HG03378 (cell line): ENCODE measurements around the gene CACNG8.

Experiments
- ATAC-seq: cut with Tn5 transposase; IDR thresholded peaks from one replicate; pipeline ENCODE4 v1.9.1; 2021; ENCODE audit warnings: mild to moderate bottlenecking, moderate library complexity; ENCODE audit not compliant: unreplicated experiment

CACNG8 gene

DNA sequence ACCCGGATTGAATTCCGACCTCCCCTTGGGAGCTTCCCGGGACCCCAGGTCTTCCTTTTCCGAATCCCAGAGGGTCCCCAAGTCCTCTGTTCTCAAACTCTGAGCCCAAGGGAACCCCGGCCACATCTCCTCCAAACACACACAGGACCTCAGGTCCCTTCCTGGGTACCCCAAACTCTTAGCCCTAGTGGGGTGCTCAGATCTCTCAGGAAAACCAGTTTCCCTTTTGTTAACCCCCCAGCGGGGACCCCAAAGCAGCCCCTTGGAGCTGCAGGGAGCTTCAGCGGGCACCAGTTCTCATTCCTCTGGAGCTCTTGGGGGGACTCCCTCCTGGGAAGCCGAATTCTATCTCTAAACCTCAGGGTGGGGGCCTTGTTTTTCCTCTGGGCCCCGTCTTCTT, 29.5 kb downstream of the CACNG8 start:
- ATAC-seq: no peak

DNA sequence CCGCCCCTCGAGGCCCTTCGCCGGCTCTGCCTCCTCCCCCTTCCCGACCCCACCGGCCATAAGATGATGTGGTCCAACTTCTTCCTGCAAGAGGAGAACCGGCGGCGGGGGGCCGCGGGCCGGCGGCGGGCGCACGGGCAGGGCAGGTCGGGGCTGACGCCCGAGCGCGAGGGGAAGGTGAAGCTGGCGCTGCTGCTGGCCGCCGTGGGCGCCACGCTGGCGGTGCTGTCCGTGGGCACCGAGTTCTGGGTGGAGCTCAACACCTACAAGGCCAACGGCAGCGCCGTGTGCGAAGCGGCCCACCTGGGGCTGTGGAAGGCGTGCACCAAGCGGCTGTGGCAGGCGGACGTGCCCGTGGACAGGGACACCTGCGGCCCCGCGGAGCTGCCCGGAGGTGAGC, 30.1 kb downstream of the CACNG8 start:
- no peak for ATAC-seq

- no peak for ATAC-seq
These were observed 30.7 kb downstream of the CACNG8 start for GRCh38 chr19:53993448-53993847.

DNA sequence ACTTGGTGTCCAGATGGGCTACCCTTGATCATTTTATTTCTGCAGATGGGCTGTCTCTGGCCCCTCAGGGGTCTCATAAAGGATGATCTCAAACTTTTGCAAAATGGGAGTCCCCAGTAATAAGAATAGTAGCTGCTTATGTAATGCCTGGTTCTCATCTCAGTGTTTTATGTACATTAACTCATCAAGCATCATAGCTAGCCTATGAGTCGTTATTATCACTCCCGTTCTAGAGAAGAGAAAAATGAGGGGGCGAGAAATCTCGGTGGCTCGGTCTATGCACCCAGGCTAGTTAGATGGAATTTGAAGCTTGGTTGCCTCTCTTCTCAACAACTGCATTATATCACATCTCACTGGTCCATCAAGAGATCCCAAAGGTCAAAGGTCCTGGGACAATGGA, 32.1 kb downstream of the CACNG8 start:
- no peak for ATAC-seq

GRCh38 chr19:53998223-53998622, 35.5 kb downstream of the CACNG8 start:
- ATAC-seq: no peak

DNA sequence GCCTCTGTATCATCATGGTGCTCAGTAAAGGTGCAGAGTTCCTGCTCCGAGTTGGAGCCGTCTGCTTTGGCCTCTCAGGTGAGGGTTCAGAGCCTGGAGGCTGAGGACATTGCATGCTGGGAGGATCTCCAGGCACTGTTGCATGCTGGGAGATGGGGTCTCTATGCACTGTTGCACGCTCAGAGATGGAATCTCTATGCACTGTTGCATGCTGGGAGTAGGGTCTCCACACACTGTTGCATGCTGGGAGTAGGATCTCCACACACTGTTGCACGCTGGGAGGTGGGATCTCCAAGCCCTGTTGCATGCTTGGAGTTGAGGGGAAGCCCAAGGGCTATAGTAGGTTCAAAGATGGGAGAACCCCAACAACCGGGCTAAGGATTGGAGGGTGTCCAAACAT, 37.0 kb downstream of the CACNG8 start:
- no peak for ATAC-seq

GRCh38 chr19:54001496-54001895, 38.8 kb downstream of the CACNG8 start:
- ATAC-seq: no peak

GRCh38 chr19:54002495-54003315, 40.0 kb downstream of the CACNG8 start:
- no peak for ATAC-seq

- ATAC-seq: no peak
These were observed 46.7 kb downstream of the CACNG8 start for GRCh38 chr19:54009440-54009839.

DNA sequence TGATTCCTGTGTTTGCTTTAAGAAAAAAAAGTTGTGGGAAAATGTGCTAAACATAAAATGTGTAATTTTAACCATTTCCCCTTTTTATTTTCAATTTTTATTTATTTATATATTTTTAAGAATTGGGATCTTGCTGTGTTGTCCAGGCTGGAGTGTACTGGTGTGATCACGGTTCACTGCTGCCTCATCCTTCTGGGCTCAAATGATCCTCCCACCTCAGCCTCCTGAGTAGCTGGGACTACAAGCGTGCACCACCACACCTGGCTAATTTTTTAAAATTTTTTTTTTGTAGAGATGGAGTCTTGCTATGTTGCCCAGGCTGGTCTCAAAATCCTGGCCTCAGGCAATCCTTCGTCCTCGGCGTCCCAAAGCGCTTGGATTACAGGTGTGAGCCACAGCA, 47.7 kb downstream of the CACNG8 start:
- no peak for ATAC-seq

GRCh38 chr19:54011507-54012211, 48.9 kb downstream of the CACNG8 start:
- no peak for ATAC-seq

- no peak for ATAC-seq
These were observed 51.1 kb downstream of the CACNG8 start for GRCh38 chr19:54013866-54014265.

- no peak for ATAC-seq
These were observed 52.3 kb downstream of the CACNG8 start for GRCh38 chr19:54014920-54015560.

GRCh38 chr19:54017261-54017660, 54.5 kb downstream of the CACNG8 start:
- no peak for ATAC-seq

DNA sequence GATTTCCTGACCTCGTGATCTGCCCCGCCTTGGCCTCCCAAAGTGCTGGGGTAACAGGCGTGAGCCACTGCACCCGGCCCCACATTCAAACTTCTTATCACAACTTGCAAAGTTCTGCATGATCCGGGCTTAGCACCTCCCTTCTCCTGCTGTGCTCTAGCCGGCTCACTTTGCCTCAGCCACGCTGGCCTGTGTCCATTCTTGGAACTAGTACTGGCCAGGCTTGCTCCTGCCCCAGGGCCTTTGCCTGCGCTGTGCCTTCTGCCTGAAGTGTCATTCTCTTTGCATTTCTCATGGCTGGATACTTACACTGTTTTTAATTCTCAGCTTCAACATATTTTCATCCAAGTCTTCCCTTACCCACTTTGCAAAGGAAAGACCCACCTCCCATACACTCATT, 58.6 kb downstream of the CACNG8 start:
- no peak for ATAC-seq

- no peak for ATAC-seq
These were observed 59.2 kb downstream of the CACNG8 start for GRCh38 chr19:54021932-54022331.

DNA sequence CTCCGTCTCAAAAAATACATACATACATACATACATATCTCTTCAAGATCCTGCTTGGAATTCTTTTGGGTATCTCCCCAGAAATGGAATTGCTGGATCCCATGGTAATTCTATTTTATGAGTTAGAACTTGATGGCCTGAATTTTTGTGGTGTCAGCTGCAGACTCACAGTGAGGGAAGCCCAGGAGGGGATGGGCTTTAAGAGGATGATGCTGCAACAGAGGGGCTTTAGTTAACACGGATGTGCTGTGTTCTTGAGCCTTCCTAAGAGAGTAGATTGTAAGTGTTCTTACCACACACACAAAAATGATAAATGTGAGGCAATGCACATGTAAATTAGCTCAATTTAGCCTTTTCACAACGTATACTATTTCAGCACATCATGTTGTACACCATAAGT, 60.5 kb downstream of the CACNG8 start:
- ATAC-seq: no peak

- ATAC-seq: no peak
These were observed 61.9 kb downstream of the CACNG8 start for GRCh38 chr19:54024660-54025059.

DNA sequence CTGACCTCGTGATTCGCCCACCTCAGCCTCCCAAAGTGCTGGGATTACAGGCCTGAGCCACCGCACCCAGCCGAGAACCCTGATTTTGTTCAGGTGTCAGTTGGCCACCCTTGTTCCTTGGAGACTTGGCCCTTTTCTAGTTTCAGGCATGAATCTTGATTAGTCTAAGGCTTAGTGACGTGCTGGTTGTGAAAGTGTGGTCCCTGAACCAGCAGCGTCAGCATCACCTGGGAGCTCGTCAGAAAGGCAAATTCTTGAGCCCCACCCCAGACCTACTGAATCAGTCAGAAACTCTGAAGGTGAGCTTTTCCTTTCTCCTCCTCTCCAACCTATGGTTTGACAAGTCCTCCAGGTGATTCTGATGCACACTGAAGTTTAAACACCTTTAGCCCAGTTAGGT, 63.9 kb downstream of the CACNG8 start:
- no peak for ATAC-seq

DNA sequence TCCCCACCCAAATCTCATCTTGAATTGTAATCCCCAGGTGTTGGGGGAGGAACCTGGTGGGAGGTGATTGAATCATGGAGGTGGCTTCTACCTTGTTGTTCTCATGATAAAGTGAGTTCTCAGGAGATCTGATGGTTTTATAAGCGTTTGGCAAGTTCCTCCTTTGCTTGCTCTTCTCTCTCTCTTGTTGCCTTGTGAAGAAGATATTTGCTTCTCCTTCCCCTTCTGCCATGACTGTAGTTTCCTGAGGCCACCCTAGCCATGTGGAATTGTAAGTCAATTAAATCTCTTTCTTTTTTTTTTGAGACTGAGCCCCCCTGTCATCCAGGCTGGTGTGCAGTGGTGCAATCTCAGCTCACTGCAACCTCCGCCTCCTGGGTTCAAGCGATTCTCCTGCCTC, 66.6 kb downstream of the CACNG8 start:
- ATAC-seq: no peak

DNA sequence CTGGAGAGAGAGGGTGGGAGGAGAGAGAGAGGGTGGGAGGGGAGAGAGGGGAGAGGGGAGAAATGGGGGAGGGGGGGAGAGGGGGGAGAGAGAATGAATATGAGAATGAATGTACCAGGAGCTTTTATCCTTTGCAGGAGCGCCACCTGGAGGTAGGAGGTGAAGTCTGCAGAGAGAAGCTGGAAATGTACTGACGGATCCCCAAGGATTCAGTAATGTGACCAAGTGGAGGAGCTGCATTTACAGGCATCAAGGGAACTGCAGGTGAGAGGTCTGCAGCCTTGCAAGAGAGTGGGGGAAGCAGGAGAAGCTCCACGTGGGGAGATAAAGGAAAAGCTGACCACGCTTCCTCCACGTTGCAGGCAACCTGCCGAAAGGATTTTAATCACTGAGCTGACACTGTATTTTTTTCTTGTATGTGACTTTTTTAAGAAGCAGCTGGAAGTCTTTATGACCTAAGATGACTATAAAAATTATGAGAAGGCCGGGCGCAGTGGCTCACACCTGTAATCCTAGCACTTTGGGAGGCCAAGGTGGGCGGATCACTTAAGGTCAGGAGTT, 67.3 kb downstream of the CACNG8 start:
- ATAC-seq: no peak
